ENCODE measurements around the gene PMIS2.

GRCh38 chr19:35540356-35540927, 45.5 kb upstream of the PMIS2 start:
- TF ChIP-seq POLR2A (IDR thresholded peaks at IDR 0.05), result no peak
- no peak for TF ChIP-seq CTCF (IDR thresholded peaks at IDR 0.05)
